Mesenchymal stem cell (in vitro differentiated cells and primary cell): ENCODE results near the gene AFAP1.

Source experiments
- DNase-seq: peaks from one replicate; pipeline ENCODE4 v3.0.0-alpha.2; 2013
- H2AFZ ChIP-seq: one replicate; pipeline ENCODE4 v1.6.1; 2013; ENCODE audit warnings: low read depth, mild to moderate bottlenecking, control low read depth, inconsistent platforms, low read length, moderate library complexity
- H2AK5ac ChIP-seq: 2 replicates; pipeline ENCODE4 v1.6.1; 2013; ENCODE audit warnings: low read length, moderate library complexity, mild to moderate bottlenecking, inconsistent platforms; ENCODE audit not compliant: severe bottlenecking
- H2BK120ac ChIP-seq: one replicate; pipeline ENCODE4 v1.6.1; 2013; ENCODE audit warnings: low read depth, mild to moderate bottlenecking, inconsistent platforms, low read length, moderate library complexity
- H2BK12ac ChIP-seq, 2 experiments: one replicate each; pipeline ENCODE4 v1.6.1; 2013; ENCODE audit warnings: inconsistent platforms in 2 of 2, low read length in 2 of 2, mild to moderate bottlenecking in 2 of 2, moderate library complexity in 2 of 2, control low read depth in 1 of 2
- H2BK15ac ChIP-seq: one replicate; pipeline ENCODE4 v1.6.1; 2013; ENCODE audit warnings: mild to moderate bottlenecking, low read depth, inconsistent platforms; ENCODE audit not compliant: poor library complexity, severe bottlenecking
- H2BK5ac ChIP-seq: 2 replicates; pipeline ENCODE4 v1.6.1; 2013; ENCODE audit warnings: low read depth, mild to moderate bottlenecking, low read length, control low read depth, inconsistent platforms; ENCODE audit not compliant: poor library complexity, severe bottlenecking
- H3K14ac ChIP-seq, 2 experiments: one replicate each; pipeline ENCODE4 v1.6.1; 2013; ENCODE audit warnings: inconsistent platforms in 2 of 2, low read length in 2 of 2, control low read depth in 1 of 2, mild to moderate bottlenecking in 1 of 2, moderate library complexity in 1 of 2
- H3K18ac ChIP-seq, 2 experiments: one replicate each; pipeline ENCODE4 v1.6.1; 2013; ENCODE audit warnings: inconsistent platforms in 2 of 2, low read length in 2 of 2, control low read depth in 1 of 2, low read depth in 1 of 2, mild to moderate bottlenecking in 1 of 2
- H3K23ac ChIP-seq, 2 experiments: one replicate each; pipeline ENCODE4 v1.6.1; 2013; ENCODE audit warnings: inconsistent platforms in 2 of 2, low read length in 2 of 2, mild to moderate bottlenecking in 2 of 2, moderate library complexity in 2 of 2, control low read depth in 1 of 2
- H3K27ac ChIP-seq: 2 replicates; pipeline ENCODE4 v1.5.1; 2013; ENCODE audit warnings: mild to moderate bottlenecking, moderate library complexity, low read length, control low read depth, inconsistent platforms; ENCODE audit not compliant: poor library complexity, severe bottlenecking
- H3K27me3 ChIP-seq, 2 experiments: 2 replicates each; pipeline versions ENCODE4 v1.6.1 to v1.7.0; 2013; ENCODE audit warnings: low read length in 2 of 2, mild to moderate bottlenecking in 2 of 2, moderate library complexity in 2 of 2, control low read depth in 1 of 2, inconsistent platforms in 1 of 2; ENCODE audit not compliant: control insufficient read depth in 1 of 2, insufficient read depth in 1 of 2
- H3K36me3 ChIP-seq, 2 experiments: 2 replicates each; pipeline versions ENCODE4 v1.6.1 to v1.7.0; 2013; ENCODE audit warnings: low read length in 2 of 2, control low read depth in 1 of 2, inconsistent platforms in 1 of 2, low read depth in 1 of 2, mild to moderate bottlenecking in 1 of 2; ENCODE audit not compliant: insufficient read depth in 2 of 2, control insufficient read depth in 1 of 2
- H3K4ac ChIP-seq, 2 experiments: one replicate each; pipeline ENCODE4 v1.6.1; 2013; ENCODE audit warnings: inconsistent platforms in 2 of 2, low read length in 2 of 2, mild to moderate bottlenecking in 2 of 2, moderate library complexity in 2 of 2, control low read depth in 1 of 2, low read depth in 1 of 2
- H3K4me1 ChIP-seq: 2 replicates; pipeline ENCODE4 v1.6.1; 2013; ENCODE audit warnings: low read depth, low read length, control low read depth; ENCODE audit not compliant: control insufficient read depth, insufficient read depth
- H3K4me2 ChIP-seq: 2 replicates; pipeline ENCODE4 v1.6.1; 2013; ENCODE audit warnings: low read length, mild to moderate bottlenecking, inconsistent platforms; ENCODE audit not compliant: poor library complexity, severe bottlenecking
- H3K4me3 ChIP-seq, 2 experiments: 2 replicates each; pipeline versions ENCODE4 v1.5.1 to v1.7.0; 2013; ENCODE audit warnings: low read length in 2 of 2, mild to moderate bottlenecking in 2 of 2, control low read depth in 1 of 2, low read depth in 1 of 2; ENCODE audit not compliant: insufficient read depth in 1 of 2
- H3K79me1 ChIP-seq: replicated peaks from 2 replicates; pipeline ENCODE4 v1.6.1; 2013; ENCODE audit warnings: mild to moderate bottlenecking, control low read depth, low read length, inconsistent platforms; ENCODE audit not compliant: poor library complexity, severe bottlenecking
- H3K9ac ChIP-seq: 2 replicates; pipeline ENCODE4 v1.7.0; 2013; ENCODE audit warnings: mild to moderate bottlenecking, low read length, moderate library complexity
- H3K9me3 ChIP-seq: 2 replicates; pipeline ENCODE4 v1.7.0; 2013; ENCODE audit warnings: mild to moderate bottlenecking, low read length; ENCODE audit not compliant: control insufficient read depth
- H4K8ac ChIP-seq: one replicate; pipeline ENCODE4 v1.6.1; 2013; ENCODE audit warnings: inconsistent platforms, mild to moderate bottlenecking, low read length, moderate library complexity
- H4K91ac ChIP-seq: one replicate; pipeline ENCODE4 v1.6.1; 2013; ENCODE audit warnings: mild to moderate bottlenecking, low read length, inconsistent platforms
- WGBS: methylation state at CpG from one replicate; pipeline ENCODE4 v1.1.7; 2013; ENCODE audit warnings: mixed read lengths; 5-methylcytosine and 5-hydroxymethylcytosine counted together

AFAP1 gene

DNA sequence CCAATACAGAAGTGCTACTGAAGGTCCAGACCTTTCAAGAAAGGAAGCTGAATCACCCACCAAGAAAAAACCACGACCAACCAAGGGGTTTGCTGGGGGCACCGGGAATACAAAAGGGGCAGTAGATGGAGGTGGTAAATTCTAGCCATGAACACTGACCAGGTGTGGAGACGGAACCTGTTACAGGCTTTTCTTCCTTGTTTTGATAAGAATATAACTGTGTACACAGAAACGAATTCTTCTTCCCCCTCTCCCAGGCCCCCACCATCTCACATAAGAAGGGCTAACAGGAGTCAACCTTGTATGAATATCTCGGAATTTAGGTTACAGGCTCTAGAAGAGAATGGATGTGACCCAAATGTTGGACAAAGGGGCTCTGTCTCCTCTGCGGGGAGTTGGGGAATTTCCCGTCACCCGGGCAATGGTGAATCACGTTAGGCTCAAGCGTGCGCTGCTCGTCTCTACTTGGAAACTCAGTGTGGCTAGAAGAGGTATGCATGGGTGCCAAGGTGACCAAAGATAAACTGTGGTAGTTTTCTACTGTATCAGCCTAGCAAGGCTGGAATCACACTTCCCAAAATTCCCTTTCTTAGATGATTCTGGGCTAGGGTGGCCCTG, 87.0 kb downstream of the AFAP1 start:
- Histone ChIP-seq H2BK120ac (no peak overlapping the region), H2AK5ac (peak overlapping the region; percentile 11), H3K4me2 (no peak overlapping the region), H3K79me1 (peaks cover 46% of the 10 kb centered on the region), H4K91ac (no peak overlapping the region), H3K27me3 (no peaks in the 10 kb centered on the region), H3K18ac (no peak overlapping the region), H3K36me3 (peaks cover 55 to 70% of the 10 kb centered on the region in 2 experiments), H3K4me3 (no peak overlapping the region), H3K27ac (peak overlapping the region; percentile 18), H4K8ac (no peak overlapping the region), H2BK12ac (no peak overlapping the region), H3K23ac (no peak overlapping the region), H3K4me1 (peaks cover 14% of the 10 kb centered on the region), H3K9ac (peak overlapping the region; percentile 7), H3K4ac (no peak overlapping the region), H2BK5ac (no peak overlapping the region), H3K14ac (no peak overlapping the region), H2BK15ac (no peak overlapping the region), H2AFZ (no peak overlapping the region), H3K9me3 (no peaks in the 10 kb centered on the region)
- 89% methylated on average over 10 of the region's 12 CpGs for WGBS
- no peak for DNase-seq

DNA sequence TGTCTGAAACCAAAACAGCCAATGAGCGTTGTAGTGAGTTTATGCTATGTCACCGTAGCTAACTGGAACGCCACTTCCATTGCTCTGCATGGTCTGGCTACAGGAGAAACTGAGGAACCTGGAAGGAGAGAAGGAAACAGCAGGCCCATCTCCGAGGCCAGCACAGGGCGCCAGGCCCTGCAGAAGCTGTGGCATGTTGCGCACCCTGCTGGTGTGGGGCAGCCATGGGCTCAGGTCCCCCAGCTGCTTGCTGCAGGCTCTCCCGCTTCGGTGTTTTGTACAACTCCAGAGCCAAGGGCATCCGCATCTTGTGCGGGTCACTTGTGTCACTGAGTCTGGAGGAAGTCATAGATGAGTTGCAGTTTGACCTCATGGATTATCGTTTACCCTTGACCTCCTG, 89.2 kb downstream of the AFAP1 start:
- Histone ChIP-seq H2AK5ac (no peak overlapping the region), H3K4ac (no peak overlapping the region), H3K9ac (no peak overlapping the region), H3K4me1 (peaks cover 14% of the 10 kb centered on the region), H2BK5ac (no peak overlapping the region), H3K4me3 (no peak overlapping the region), H3K79me1 (peaks cover 46% of the 10 kb centered on the region), H3K4me2 (no peak overlapping the region), H3K36me3 (peaks cover 55 to 82% of the 10 kb centered on the region in 2 experiments), H2AFZ (no peak overlapping the region), H3K27me3 (no peaks in the 10 kb centered on the region), H3K27ac (no peak overlapping the region), H2BK120ac (no peak overlapping the region), H3K14ac (no peak overlapping the region), H3K23ac (no peak overlapping the region), H4K91ac (no peak overlapping the region), H3K9me3 (no peaks in the 10 kb centered on the region), H2BK12ac (no peak overlapping the region), H3K18ac (no peak overlapping the region), H4K8ac (no peak overlapping the region), H2BK15ac (no peak overlapping the region)
- no peak for DNase-seq
- WGBS: 97% methylated on average over 11 of the region's 11 CpGs

DNA sequence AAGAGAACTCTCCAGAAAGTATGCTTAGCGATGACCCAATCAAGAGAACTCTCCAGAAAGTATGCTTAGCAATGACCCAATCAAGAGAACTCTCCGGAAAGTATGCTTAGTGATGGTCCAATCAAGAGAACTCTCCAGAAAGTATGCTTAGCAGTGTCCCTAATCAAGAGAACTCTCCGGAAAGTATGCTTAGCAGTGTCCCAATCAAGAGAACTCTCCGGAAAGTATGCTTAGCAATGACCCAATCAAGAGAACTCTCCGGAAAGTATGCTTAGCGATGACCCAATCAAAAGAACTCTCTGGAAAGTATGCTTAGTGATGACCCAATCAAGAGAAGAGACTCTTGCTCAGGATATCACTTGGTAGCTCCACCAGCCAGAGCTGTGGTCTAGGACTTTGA, 92.5 kb downstream of the AFAP1 start:
- H3K4me1 ChIP-seq: peaks cover 26% of the 10 kb centered on the region
- H2BK5ac ChIP-seq: no peak overlapping the region
- no peak overlapping the region for H4K8ac ChIP-seq
- H3K4me2 ChIP-seq: no peak overlapping the region
- no peak overlapping the region for H2AFZ ChIP-seq
- H2AK5ac ChIP-seq: no peak overlapping the region
- no peaks in the 10 kb centered on the region for H3K9me3 ChIP-seq
- H3K14ac ChIP-seq: no peak overlapping the region
- peaks cover 36 to 50% of the 10 kb centered on the region in 2 experiments for H3K36me3 ChIP-seq
- no peak overlapping the region for H2BK15ac ChIP-seq
- DNase-seq: no peak
- WGBS: 98% methylated on average over 6 of the region's 6 CpGs
- H2BK12ac ChIP-seq: no peak overlapping the region
- H3K18ac ChIP-seq: no peak overlapping the region
- H3K27me3 ChIP-seq: no peaks in the 10 kb centered on the region
- H3K4me3 ChIP-seq: no peak overlapping the region
- H3K9ac ChIP-seq: no peak overlapping the region
- no peak overlapping the region for H3K27ac ChIP-seq
- H3K79me1 ChIP-seq: peaks cover 34% of the 10 kb centered on the region
- no peak overlapping the region for H4K91ac ChIP-seq
- H3K23ac ChIP-seq: no peak overlapping the region
- H2BK120ac ChIP-seq: no peak overlapping the region
- H3K4ac ChIP-seq: no peak overlapping the region

DNA sequence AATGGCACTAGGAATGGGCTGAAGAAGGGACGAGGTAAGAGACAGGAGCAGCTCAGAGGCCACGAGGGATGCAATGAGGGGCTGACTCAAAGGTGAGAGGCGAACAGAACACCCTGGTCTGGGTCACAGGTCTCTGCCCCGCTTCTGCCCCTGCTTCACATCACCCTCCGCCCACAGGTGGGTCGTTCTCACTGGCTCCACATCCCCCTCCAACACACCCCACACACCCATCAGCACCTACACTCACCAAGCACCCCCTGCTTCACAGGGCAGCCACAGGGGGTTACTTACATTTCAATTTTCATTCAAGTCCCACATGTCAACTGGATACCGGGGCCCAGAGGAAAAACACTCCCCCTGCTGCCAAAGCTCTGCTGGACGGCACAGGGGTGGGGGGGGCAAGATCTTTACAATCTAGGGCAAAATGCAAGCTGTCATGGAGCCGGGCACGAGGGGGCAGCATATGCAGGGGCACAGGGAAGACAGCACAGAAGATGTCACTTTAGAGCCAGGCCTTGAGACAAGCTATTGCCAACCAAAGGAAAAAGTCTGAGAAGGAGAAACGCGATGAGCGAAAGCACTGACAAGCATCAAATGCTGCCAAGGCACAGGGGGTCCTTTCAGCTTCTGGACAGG, 94.0 kb downstream of the AFAP1 start:
- WGBS: 84% methylated on average over 13 of the region's 13 CpGs

More for the DNA sequence above, 94.0 kb downstream of the AFAP1 start:
- H2BK5ac ChIP-seq: no peak overlapping the region
- peaks cover 29% of the 10 kb centered on the region for H3K4me1 ChIP-seq
- H4K8ac ChIP-seq: no peak overlapping the region
- no peak overlapping the region for H3K4me2 ChIP-seq
- peak overlapping the region in 1 of 2 experiments; percentile 79 for H3K18ac ChIP-seq
- H3K79me1 ChIP-seq: peaks cover 25% of the 10 kb centered on the region
- no peak overlapping the region for H2BK120ac ChIP-seq
- no peak overlapping the region for H3K27ac ChIP-seq
- H3K36me3 ChIP-seq: peaks cover 29 to 42% of the 10 kb centered on the region in 2 experiments
- no peak overlapping the region for H2AFZ ChIP-seq
- peak overlapping the region in 1 of 2 experiments; percentile 5 for H3K4ac ChIP-seq
- H3K9ac ChIP-seq: no peak overlapping the region
- DNase-seq: no peak
- peak overlapping the region in 1 of 2 experiments; percentile 61 for H2BK12ac ChIP-seq
- H2BK15ac ChIP-seq: no peak overlapping the region
- no peaks in the 10 kb centered on the region for H3K9me3 ChIP-seq
- H3K14ac ChIP-seq: peak overlapping the region in 1 of 2 experiments; percentile 88
- no peaks in the 10 kb centered on the region for H3K27me3 ChIP-seq
- no peak overlapping the region for H2AK5ac ChIP-seq
- no peak overlapping the region for H3K4me3 ChIP-seq
- no peak overlapping the region for H3K23ac ChIP-seq
- peak overlapping the region; percentile 15 for H4K91ac ChIP-seq
